Stimulated activated CD4-positive, alpha-beta T cell treated with anti-CD3 and anti-CD28 coated beads, Interleukin-15, amount 100 ng/mL, for 1 hour (primary cell): Measurements from ENCODE around the gene FBXL2.

Experiments
- DNase-seq, 2 donors: peaks; one replicate each; pipeline ENCODE4 v3.0.0-alpha.2; 2020; ENCODE audit warnings: low read depth in 1 of 2, low spot score in 1 of 2

The FBXL2 gene

GRCh38 chr3:33277193-33277882 is at the start of gene FBXL2:
Gene FBXL2 (plus strand): TSS chr3:33277442. CDS start chr3:33277513, 71 bp downstream.
- DNase-seq: no peak

GRCh38 chr3:33229066-33229465 is 48.2 kb upstream of the FBXL2 start:
- no peak for DNase-seq

- DNase-seq: no peak
These were observed 47.3 kb upstream of the FBXL2 start for GRCh38 chr3:33229947-33230346.

- DNase-seq: no peak
These were observed 45.3 kb upstream of the FBXL2 start for GRCh38 chr3:33231756-33232465.

DNA sequence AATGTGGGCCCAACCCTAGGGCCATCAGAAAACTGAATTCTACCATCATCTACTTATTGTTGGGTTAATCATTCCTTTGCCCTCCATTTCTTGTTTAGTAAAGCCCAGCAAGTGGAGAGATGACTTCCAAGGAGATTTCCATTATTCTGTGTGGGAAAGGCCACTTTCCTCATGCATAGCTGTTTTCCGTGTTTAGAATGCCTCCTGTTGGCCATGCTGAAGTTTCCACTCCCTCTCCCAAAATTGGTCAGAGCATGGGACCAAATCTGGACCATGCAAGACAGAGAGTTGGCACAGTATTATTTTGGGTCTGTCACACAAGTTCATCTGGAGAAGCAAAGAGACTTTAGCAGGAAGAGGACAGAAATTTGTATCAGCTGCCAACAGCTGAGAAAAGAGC is 43.4 kb upstream of the FBXL2 start:
- no peak for DNase-seq

DNA sequence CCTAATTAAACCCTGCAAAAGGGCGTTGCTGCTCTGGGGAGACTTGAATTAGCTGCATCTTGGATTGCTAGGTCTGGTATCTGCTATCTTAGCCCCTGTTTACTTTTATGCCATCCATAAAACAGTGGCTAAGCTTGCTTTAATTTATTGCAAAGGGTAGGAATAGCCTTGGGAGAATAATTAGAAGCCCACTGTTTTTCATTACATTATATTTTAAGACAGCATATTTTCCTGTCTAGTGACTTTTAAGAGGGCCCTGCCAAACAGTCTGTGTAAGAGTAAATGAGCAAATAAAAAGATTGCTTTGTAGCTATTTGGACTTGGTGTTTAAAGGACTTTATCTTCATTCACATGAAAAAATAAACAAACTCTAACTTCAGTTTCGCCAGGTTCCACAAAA is 41.2 kb upstream of the FBXL2 start:
- no peak for DNase-seq

DNA sequence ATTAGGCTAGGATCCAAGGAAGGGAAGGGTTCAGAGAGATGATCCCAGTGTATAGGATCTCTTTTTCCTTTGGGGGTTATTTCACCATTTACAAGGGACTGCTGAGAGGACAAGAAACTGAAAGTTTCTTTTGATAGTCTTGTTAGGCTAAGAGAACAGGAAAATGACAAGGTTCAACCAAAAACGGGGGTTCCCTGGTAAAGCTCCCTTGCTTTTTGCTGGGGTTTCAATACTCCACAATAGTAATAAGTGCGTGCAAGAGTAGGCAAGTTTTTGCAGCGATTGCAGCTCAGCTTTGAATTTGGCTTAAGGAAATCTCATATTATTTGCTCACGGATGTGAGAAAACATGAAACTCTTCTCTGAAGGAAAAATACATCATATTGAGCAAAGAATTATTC is 39.8 kb upstream of the FBXL2 start:
- no peak for DNase-seq

- no peak for DNase-seq
These were observed 38.3 kb upstream of the FBXL2 start for GRCh38 chr3:33238923-33239322.

DNA sequence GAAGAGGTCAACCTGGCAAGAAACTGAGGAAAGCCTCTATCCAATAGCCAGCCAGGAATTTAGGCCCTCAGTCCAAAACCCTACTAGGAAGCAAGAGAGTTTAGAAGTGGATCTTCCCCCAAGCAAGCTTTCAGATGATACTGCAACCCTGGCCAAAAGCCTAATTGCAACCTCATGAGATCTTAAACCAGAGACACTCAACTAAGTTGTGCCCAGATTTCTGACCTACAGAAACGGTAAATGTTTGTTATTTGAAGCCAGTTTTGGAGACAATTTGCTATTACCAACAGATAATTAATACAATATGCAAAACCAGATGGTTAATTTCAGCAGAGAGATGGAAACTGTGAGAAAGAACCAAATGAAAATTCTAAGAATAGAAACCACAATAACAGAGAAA is 37.0 kb upstream of the FBXL2 start:
- DNase-seq: no peak

- DNase-seq: no peak
These were observed 30.5 kb upstream of the FBXL2 start for GRCh38 chr3:33246786-33247185.

GRCh38 chr3:33250712-33251111 is 26.5 kb upstream of the FBXL2 start:
- DNase-seq: no peak

DNA sequence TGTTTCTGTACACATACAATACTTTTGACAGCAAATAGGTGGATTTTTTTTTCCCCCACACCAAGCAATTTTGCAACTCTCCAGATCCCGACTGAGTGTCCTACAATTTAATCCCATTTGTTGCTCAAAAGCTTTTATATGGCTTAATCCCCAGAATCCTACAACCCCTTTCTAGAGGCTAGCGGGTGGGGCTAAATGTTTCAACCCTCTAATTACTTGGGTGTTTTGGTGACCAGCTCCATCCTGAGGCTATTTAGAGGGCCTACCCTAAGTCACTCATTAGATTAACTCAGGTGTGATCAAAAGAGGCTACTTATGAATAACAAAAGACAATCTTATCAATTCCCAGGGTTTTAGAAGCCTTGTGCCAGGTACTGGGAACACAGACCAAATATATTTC is 21.0 kb upstream of the FBXL2 start:
- no peak for DNase-seq

- DNase-seq: no peak
These were observed 17.1 kb upstream of the FBXL2 start for GRCh38 chr3:33260104-33260503.

GRCh38 chr3:33269385-33269784 is 7.9 kb upstream of the FBXL2 start:
- DNase-seq: no peak

- no peak for DNase-seq
These were observed 5.9 kb upstream of the FBXL2 start for GRCh38 chr3:33271324-33271723.

GRCh38 chr3:33273628-33274027 is 3.6 kb upstream of the FBXL2 start:
- DNase-seq: no peak

DNA sequence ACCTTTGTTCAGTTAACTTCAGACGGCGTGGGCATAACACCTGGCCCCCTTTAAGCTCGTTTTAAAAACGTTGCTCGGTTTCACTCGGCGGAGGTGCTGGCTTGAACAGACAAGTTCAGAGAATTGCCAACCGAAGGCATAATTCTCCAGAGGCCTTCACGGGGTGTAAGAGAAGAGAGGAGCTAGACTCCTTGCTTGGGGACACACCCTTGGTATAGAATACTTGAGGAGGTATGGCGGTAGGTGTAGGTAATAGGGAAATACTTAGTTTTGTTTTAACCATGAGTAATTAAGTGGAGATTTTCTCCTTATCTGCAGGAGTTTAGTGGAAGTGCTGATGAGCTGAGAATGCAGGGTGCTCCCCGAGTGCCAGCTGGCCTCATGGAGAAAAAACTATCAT is 921 bp downstream of the FBXL2 start:
- no peak for DNase-seq

GRCh38 chr3:33287672-33288282 is 10.5 kb downstream of the FBXL2 start:
- DNase-seq: no peak

DNA sequence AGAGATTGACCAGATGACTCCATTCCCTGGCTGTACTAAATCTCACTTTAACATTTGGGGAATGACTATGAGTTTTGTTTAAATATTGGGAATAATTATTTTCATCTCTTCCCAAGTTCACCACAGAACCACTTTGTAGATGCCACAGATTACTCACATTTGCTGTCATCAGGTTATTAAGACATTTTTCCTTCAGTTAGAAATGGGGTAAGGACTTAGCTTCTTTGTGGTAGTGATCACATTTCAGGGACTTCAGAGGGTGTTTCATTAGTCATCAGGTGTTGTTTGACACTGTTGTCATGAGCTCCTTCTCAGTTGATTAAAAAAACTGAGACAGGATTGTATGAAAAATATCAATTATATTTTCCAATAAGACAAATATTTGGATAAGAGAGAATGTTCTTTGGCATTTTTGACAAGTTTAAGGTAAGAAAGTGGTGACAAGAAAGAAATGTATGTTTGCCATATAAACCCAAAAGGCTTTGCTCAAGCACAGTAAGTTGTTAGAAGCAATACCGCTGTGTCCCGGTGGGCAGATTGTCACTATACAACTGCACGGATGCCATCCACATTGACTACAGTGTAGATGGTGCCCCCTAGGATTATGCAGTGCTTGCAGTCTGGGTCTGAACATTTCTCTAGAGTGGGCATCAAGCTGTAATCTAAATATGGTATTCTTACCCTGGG is 22.3 kb downstream of the FBXL2 start:
- no peak for DNase-seq

GRCh38 chr3:33312361-33312760 is 35.1 kb downstream of the FBXL2 start:
- no peak for DNase-seq

- no peak for DNase-seq
These were observed 36.1 kb downstream of the FBXL2 start for GRCh38 chr3:33313331-33313730.

DNA sequence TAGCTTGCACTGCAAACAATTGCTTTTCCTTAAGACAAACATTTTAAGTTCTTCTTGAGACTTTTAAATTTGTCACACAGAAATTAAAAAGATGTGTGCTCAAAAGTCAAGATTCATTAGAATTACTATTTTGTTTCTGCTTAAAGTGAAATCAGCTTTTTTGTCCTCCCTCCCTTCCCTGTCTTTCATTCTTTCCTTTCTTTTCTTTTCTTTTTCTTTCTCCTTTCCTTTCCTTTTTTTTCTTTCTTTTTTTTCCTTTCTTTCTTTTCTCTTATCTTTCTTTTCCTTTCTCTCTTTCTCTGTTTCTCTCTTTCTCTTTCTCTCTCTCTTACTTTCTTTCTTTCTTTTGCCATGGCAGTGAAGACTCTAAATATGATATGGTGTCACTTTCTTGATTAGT is 37.8 kb downstream of the FBXL2 start:
- DNase-seq: no peak
